Esophagus mucosa (tissue), 1 donor: ENCODE data around the gene COPS6. TPM values are rescaled to one million over a fixed set of nuclear protein-coding genes. Genes with fewer than 3 reads are reported as not detected.
A peak's percentile ranks its signal among the peaks of the same experiment; 100 is the strongest.

Experiments used
- ATAC-seq: fragments of 200-7000 bp; cut with Tn5 transposase; one replicate; pipeline ENCODE4 v1.9.1; 2020
- total RNA-seq: library from RNA; stranded (reverse); gene quantifications from one replicate; pipeline ENCODE4 v1.2.4, GENCODE V29; 2023
- donor health status: DM: yes; HTN: yes; CAD: no.

The COPS6 gene
- total RNA-seq, 1 donor from 2014 or later = 95.0 TPM

DNA sequence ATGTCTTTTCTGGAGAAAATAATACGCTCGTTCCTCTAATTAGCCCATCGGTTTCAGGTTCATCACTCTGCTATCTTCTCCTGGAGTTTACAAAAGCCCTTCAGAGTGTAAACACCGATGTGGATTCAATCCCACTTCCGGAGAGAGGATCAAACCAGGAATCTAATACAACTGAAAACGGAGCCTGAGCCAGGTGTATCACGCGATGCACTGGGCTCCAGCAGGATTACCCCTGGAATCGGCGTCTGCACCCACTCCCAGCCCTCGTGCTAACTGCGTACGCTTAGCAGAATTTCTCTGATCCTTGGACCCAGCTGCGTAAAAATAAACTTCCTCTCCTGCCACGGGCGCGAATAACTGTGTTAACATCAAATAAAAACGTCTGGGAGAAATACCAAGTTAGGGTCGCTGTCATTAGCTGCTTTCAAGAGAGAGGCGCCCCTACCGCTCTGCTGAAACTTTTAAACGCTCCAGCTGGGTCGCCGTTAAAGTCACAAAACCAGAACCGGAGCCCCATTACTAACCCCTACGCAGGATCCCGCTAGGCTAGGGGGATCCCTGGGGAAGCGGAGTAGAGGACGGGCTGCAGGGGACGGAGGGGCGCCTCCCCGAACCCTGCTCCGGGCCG lies 7.7 kb upstream of the COPS6 start:
- no peak for ATAC-seq

DNA sequence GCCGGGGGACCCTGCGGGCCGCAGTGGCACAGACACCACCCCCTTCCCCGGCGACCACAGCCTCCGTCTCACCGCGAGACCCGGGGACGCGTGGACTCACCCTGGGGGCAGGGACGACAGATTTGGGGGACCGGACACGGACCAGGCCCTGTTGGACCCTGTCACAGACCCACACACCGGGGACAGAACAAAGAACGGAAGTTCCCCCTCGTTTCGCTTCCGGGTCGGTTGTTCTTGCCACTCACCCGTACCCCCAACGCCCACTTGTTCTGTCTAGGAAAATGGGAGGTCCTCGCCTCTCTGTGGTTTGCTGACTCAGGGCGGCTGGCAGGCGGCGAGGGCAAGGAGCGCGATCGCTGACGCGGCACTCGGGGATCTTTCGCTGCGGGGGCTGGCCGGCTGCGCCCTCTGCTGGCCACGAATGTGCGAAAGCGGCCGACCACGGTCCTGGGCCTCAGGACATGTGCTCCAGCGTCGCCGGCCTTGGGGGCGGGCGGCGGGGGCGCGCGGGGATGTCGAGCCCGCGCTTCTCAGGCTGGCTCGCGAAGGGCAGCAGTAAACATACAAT lies 7.2 kb upstream of the COPS6 start, which contains the start of gene ZNF3:
ZNF3 (minus strand) TSS at position 189 of the 568 bp plus-strand sequence. CDS start 4,366 bp downstream, outside the sequence.
- peak; percentile 97 for ATAC-seq

DNA sequence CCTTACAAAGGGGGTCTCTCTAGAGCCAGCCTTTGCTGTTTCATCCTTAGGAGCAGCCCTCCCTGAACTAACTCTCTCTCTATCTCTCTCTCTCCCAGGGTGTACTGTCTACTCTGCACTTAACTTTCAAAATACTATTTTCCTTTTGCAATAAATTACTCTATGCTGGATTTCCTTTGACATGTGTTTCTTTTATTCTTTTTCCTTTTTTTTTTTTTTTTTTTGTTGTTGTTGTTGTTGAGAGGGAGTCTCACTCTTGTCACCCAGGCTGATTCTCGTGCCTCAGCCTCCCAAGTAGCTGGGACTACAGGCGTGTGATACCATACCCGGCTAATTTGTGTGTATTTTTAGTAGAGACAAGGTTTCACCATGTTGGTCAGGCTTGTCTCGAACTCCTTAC lies 5.8 kb upstream of the COPS6 start:
- no peak for ATAC-seq

DNA sequence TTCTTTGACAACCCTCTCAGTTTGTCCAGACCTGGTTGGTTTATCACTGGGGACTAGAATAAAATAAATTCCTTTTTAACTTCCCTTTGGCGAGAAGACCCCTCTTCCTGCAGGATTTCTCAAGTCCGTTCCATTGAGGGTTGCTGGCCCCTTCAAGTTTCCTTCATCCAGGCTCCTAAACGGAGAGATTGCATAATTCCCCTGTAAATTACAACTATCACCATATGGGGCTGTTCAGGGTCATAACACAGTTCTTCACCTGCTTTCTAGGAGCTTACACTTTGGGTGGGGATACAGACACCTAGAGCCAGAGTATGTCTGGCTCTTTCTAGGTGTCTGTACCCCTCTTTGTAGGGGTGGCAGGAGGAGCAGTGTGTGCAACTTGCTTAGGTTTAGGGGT lies 3.3 kb upstream of the COPS6 start:
- ATAC-seq = no peak

DNA sequence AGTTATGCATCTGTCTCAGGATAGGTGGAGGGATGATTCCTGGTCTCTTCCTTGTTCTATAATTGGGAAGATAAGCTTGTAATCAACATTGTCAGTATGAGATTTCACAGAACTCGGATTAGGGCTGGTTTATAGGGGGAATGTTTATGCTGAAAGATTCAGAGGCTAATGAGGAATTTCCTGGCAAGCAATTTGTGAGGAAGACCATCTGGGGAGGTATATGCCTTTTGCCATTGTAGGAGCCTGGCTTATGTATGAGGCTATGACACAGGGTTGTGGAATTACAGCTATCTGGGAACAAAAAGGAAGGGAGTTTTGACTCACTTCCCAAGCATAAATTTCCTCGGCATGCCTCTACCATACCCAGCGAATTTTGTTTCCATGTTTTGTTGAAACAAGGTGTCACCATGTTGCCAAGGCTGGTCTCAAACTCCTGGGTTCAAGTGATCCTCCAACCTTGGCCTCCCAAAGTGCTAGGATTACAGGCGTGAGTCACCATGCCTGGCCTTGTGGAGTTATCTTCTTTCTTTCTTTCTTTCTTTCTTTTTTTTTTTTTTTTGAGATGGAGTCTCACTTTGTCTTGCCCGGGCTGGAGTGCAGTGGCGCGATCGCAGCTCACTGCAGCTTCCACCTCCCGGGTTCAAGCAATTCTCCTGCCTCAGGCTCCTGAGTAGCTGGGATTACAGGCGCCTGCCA lies 1.6 kb upstream of the COPS6 start:
- ATAC-seq = no peak

DNA sequence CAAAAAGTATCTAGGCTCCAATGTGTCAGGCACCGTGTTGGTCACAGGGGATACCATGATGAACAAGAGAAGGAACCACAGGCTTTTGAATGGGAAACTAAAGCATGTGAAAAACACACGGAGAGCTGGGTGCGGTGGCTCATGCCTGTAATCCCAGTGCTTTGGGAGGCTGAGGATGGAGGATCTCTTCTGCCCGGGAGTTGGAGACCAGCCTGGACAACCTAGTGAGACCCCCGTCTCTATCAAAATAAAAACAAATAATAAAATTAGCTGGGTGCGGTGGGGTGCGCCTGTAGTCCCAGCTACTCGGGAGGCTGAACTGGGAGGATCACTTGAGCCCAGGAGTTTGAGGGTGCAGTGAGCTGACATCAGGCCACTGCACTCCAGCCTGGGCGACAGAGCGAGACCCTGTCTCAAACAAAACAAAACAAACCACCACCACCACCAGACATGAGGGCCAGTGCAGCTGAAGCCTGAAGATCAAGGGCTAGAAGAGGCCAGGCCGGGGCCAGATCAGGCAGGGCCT lies 611 bp upstream of the COPS6 start:
- ATAC-seq = no peak

DNA sequence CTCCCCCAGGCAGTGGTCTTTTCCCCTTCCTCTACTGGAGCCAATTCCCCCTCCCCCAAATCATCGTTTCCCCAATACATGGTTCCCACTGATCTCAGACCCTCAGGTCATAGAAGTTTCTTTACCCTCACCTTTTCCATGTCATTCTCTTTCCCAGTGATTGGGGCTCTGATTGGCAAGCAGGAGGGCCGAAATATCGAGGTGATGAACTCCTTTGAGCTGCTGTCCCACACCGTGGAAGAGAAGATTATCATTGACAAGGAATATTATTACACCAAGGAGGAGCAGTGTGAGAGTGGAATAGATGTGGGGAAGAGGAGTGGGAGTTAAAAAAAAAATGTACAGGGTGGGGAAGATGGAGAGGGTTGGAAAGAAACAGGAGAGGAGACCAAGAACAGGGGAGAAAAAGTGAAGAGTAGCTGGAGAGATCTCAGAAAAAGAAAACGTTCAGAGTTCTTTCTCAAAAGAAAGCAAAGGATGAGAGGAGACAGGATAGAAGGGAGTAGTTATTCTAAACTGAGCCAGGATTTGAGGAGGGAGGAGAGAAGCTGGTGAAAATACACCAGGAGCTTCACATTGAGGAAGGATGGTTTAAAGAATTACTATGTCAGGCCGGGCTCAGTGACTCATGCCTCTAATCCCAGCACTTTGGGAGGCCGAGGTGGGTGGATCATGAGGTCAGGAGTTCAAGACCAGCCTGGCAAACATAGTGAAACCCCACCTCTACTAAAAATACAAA lies 858 bp downstream of the COPS6 start:
- peak; percentile 21 for ATAC-seq

DNA sequence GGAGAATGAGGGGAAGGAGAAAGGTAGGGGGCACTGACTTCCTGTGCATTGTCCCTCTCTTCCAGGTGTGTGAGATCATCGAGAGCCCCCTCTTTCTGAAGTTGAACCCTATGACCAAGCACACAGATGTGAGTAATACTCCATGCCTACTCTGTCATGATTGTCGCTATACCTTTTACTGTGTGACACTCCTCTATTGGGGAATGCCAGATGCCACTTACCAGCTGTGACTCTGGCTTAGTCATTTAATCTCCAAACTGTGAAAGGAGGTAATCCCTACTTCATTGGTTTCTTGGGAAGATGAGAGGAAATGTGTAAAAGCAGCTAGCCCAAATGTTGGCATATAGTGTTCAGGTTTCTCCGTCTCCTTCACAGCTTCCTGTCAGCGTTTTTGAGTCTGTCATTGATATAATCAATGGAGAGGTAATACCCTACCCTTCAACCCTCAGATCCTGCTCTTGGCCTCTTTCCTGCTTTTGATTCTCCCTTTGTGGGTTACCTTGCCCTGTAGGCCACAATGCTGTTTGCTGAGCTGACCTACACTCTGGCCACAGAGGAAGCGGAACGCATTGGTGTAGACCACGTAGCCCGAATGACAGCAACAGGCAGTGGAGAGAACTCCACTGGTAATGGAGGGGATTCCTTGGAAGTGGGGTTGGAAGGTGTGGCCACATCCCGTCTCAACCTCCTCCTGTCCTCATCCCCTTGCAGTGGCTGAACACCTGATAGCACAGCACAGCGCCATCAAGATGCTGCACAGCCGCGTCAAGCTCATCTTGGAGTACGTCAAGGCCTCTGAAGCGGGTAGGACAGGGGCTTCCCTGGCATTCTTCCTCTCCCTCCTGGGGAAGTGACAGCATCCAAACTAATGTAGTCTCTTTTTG lies 2.0 kb downstream of the COPS6 start:
- ATAC-seq = peak; percentile 54

DNA sequence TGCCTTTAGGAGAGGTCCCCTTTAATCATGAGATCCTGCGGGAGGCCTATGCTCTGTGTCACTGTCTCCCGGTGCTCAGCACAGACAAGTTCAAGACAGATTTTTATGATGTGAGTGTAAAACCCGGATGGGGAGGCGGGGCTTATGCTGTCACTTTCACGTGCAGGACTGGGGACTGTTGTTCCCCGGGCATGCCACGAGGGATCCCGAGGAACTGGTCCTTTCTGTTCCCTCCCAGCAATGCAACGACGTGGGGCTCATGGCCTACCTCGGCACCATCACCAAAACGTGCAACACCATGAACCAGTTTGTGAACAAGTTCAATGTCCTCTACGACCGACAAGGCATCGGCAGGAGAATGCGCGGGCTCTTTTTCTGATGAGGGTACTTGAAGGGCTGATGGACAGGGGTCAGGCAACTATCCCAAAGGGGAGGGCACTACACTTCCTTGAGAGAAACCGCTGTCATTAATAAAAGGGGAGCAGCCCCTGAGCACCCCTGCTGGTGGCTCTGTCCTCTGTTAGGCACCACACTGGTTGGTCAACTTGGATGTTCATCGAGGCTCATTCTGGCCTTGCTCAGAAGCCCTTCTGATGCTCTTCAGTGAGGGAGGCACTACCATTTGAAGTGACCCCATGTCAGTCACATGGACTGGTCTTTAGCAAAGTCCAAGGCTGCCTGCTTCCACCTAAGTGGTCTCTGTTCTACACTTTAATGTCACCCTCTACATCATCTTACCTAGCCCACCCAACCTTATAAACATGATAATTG lies 2.8 kb downstream of the COPS6 start:
- no peak for ATAC-seq

DNA sequence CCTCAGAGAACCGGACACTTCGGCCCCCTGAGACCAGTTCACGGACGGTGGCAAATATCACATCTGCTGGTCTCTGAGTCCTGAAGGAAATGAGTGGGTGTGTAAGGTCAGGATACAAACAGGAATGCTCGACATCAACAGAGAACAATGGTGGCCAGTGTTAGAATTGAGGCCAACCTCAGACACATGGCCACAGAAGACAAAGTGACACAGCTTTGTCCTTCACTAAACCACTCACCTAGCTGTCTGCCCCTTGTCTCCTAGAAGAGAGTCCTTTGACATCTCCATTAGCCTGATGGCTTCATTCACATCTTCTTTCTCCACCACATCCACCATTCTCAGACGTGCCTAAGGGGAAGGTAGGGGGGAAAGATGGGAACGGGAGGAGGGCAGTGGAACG lies 4.3 kb downstream of the COPS6 start:
- no peak for ATAC-seq

DNA sequence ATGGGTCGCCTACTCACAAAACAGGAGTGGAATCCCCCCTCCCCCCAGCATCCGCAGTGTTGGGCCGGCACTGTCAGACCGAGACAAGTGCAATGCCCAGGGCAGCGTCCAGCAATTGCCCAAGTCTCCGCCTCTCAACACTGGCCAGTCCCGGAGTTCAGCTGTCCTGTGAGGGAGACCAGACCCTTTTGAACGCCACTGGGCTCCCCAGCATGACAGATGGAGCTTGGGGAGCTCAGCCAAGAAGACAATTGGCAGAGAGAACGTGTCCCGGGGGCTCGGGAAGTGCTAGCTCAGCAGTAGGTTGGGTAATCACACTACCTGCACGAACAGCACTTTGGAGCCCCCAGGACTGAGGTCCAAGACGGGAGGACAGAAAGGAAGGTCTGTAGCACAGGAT lies 4.7 kb downstream of the COPS6 start:
- no peak for ATAC-seq

DNA sequence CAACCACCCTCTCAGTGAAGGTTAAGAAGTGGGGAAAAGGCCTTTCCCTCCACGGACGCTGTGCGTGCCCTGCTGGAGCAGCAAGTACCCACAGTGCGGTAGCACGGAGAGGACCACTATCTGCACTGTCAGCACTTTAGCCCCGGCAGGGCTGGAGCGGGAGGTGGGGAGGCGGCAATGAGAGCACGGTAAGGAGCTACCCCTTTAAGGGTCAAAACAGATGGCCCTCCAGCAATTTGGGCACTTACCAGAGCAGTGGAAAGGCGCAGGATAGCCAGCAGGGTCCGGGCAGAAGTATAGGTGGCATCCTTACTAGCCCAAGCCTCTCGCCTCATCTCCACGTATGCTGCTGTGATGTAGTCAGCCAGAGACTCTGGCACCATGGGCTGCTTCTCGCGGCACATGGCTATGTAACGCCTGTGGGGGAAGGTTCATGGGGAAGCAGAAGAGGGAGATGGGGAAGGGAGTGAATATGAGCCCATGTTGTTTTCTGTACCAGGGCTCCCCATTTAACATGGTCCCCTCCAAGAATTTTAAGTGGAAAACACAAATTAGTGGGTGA lies 5.2 kb downstream of the COPS6 start:
- ATAC-seq = no peak

DNA sequence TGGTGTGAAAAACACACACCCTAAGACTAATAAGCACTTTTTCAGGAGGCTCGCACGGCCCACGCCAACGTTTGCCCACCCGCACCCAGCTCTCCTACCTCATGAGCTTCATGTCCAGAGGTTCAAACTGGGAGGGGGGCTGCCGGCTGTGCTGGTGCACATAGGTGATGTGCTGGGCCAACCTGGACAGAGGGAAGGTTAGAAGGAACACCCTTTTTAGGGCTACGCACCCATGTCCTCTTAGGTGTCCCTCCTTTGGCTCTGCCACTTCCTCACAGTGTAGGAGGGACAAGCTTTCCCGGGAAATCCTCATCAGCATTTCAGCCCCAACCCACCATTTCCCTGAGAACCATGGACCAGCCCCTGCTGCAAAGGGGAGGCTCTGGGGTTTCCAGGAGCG lies 6.5 kb downstream of the COPS6 start:
- ATAC-seq = no peak

DNA sequence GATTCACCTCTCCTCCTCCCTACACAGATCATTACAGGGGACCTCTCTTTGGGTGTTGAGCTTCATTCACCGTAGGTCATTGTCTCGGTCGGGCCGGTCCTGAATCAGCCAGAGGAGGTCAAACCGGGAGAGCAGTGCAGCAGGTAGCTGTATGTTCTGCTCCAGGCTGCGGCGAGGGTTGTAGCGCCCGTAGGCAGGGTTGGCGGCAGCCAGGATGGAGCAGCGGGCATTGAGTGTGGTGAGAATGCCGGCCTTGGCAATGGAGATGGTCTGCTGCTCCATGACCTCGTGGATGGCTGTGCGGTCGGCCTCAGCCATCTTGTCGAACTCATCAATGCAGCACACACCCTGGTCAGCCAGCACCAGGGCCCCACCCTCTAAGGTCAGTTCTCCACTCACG lies 6.9 kb downstream of the COPS6 start:
- no peak for ATAC-seq

DNA sequence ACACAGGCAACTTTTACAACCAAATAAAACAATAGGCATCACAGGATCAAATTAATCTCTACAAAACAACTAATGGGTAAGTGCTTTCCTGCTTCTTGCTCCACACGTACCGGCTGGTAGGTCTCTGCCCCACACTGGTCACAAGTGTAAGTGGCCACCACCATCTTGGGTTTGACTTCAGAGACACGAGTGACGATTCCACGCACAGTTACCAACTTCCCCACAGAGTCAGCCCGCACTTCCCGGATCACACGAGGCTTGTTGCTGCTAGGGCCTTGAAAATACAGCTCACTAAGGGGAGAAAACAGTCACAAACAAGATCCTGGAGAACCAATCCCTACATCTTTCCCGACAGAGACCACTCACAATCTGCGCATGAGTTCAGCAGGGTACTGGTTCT lies 10.1 kb downstream of the COPS6 start:
- ATAC-seq = no peak

DNA sequence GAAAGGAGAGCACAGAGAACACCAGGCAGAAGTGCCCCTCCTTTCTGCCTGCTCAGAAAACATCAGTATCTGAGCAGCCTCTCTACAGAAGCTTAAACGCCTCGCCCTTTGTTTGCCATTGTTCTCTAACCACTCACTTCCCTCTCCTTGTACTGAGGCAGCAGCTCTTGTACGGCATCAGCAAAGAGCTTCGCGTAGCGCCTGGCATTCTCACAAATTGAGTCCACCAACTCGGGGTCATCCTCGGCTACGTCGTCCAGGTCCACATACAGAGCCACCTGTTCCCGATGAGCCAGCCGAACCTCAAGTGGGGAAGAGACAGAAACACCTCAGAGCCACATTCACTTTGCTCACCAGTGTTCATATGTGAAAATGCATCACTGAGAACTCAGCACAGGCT lies 10.7 kb downstream of the COPS6 start:
- ATAC-seq = no peak

DNA sequence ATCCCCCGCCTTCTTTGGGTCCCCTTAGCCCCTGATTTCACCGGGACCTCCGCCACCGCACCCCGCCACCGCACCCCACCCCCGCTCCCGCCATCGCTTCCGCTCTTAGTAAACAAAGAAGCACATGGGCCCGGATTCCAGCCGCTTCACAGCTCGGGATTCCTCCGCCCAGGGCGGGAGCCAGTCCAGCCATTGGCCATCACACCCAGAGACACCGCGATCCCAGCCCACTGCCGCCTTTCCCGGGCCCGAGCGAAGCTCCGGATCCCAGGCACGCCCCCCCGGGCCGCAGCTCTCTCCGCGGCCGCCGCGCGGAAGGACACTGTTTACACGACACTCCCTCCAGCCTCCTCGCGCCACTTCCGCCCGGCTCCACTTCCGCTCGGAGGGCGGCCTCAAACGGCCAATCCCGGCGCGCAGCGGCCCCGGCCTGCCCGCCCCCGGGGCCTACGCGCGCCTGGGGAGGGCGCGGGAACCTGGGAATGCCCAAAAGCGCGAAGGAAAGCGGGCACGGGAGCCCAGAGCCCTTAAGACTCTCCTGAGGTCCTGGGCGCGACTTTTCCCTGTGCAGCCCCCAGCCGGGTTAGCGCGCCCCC lies 11.7 kb downstream of the COPS6 start:
- peak; percentile 89 for ATAC-seq

DNA sequence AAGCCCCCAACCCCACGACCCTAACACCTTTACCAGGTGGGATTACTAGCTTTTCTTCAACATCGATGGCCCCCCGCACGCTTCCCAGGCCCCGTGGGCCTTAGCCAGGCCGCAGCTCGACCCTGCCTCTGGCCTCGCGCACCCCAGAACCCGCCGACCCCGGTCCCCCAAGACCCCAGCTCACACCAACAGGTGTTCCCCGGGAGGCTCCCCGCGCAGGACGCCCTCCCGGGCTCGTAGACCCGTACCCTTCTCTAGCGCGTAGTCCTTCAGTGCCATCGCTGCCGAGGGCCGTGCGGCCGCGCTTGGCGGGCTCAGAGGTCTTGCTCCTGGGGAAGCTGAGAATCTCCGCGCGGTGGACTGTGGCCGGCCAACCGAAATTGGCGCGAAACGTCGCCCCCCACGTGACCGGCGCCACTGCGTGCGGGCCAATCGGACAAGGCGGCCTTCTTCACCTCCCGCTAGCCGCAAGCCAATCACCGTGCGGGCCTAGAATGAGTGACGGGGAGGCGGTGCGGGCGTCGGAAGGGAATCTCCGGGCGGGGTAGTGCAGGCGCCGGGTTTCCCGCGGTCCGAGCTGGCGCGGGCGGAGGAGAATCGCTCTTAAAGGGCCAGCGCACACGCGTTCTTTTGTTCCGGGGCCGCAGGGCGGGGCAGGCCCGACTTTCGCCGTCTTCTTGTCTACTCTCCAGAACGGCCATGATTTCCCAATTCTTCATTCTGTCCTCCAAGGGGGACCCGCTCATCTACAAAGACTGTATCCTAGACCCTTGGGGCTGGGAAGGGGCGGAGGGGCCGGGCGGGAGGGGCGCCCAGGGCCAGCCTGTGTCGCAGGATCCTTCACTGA lies 12.5 kb downstream of the COPS6 start, which contains the start of the genes AP4M1 and MCM7:
AP4M1 (plus strand) TSS at position 628 of the 847 bp plus-strand sequence; CDS start at position 700, 72 bp downstream.
MCM7 (minus strand) TSS at position 382 of the 847 bp plus-strand sequence; CDS start at position 279, 103 bp downstream.
- peak; percentile 94 for ATAC-seq
